Kidney (tissue), 14 donors: ENCODE results near the gene UBE2D1. TPM values are rescaled to one million over a fixed set of nuclear protein-coding genes. Genes with fewer than 3 reads are reported as not detected.

Experiments used
- DNase-seq, 5 donors: peaks; one replicate each; pipeline ENCODE4 v3.0.0-alpha.2; 2013 to 2020
- FAIRE-seq: peaks from 2 replicates; lab custom pipeline; 2012; peaks lifted over from hg19 to GRCh38; lab: Jason Lieb, UNC
- H3K27ac ChIP-seq, 2 donors: one replicate each; pipeline ENCODE4 v1.7.0; 2013; ENCODE audit warnings: low read depth in 2 of 2, low read length in 2 of 2, inconsistent platforms in 1 of 2
- H3K27me3 ChIP-seq: one replicate; pipeline ENCODE4 v1.7.1; 2013; ENCODE audit warnings: low read length, inconsistent platforms; ENCODE audit not compliant: control insufficient read depth, insufficient read depth
- H3K36me3 ChIP-seq, 3 donors: one replicate each; pipeline versions ENCODE4 v1.7.0 to v1.7.1; 2013; ENCODE audit warnings: low read length in 3 of 3, control low read depth in 1 of 3, inconsistent platforms in 1 of 3; ENCODE audit not compliant: insufficient read depth in 3 of 3, control insufficient read depth in 2 of 3
- H3K4me1 ChIP-seq, 3 donors: one replicate each; pipeline versions ENCODE4 v1.7.0 to v1.7.1; 2013; ENCODE audit warnings: low read length in 3 of 3, inconsistent platforms in 1 of 3, low read depth in 1 of 3; ENCODE audit not compliant: control insufficient read depth in 2 of 3, insufficient read depth in 2 of 3
- H3K4me3 ChIP-seq, 3 donors: one replicate each; pipeline versions ENCODE4 v1.7.0 to v1.8.1; 2013; ENCODE audit warnings: low read length in 3 of 3, control low read depth in 1 of 3, inconsistent platforms in 1 of 3
- H3K9ac ChIP-seq, 3 donors: one replicate each; pipeline versions ENCODE4 v1.7.0 to v1.7.1; 2013; ENCODE audit warnings: low read length in 3 of 3, control low read depth in 1 of 3, inconsistent platforms in 1 of 3
- H3K9me3 ChIP-seq, 3 donors: one replicate each; pipeline versions ENCODE4 v1.7.0 to v1.7.1; 2013; ENCODE audit warnings: low read length in 3 of 3, control low read depth in 1 of 3, inconsistent platforms in 1 of 3; ENCODE audit not compliant: control insufficient read depth in 2 of 3, insufficient read depth in 1 of 3
- intact Hi-C: fragments of 100-400 bp; cut with DNase I; formaldehyde crosslinking; loops from one replicate; pipeline ENCODE4 v1.11.1; 2022
- polyA plus RNA-seq: library from polyadenylated mRNA; stranded (reverse); fragments of 350-450 nt; fragmentation: Illumina TruSeq; extraction: RNeasy Lipid Tissue Mini Kit (QIAGEN cat#74804); gene quantifications from one replicate; pipeline ENCODE4 v1.2.3, GENCODE V29; 2014; ENCODE audit warnings: low read depth, low replicate concordance; ENCODE audit not compliant: insufficient read depth
- total RNA-seq: library from RNA; stranded (reverse); fragmentation: NEBNext Ultra II Directional; extraction: Animal tissue kit (Norgen Biotek cat#: 25700); gene quantifications from one replicate; pipeline ENCODE4 v1.2.1, GENCODE V29; 2021
- TF ChIP-seq, protein P1 (sequence below): IDR thresholded peaks from 3 replicates; pipeline ENCODE4 v1.5.1; 2012; ENCODE audit warnings: mild to moderate bottlenecking, moderate library complexity, borderline replicate concordance; ENCODE audit not compliant: insufficient read depth; ENCODE audit errors: extremely low read depth
- donor health status: control.
- donor health status: control.
- donor health status: control.
- donor health status: control.
- donor health status: control.
- donor health status: DM: yes; HTN: yes; CAD: no.
- donor health status: Normal renal cell carcinoma (clear cell type).

The UBE2D1 gene
- total and polyA plus RNA-seq, 2 donors from 2014 or later: 12.0 to 15.4 TPM

DNA sequence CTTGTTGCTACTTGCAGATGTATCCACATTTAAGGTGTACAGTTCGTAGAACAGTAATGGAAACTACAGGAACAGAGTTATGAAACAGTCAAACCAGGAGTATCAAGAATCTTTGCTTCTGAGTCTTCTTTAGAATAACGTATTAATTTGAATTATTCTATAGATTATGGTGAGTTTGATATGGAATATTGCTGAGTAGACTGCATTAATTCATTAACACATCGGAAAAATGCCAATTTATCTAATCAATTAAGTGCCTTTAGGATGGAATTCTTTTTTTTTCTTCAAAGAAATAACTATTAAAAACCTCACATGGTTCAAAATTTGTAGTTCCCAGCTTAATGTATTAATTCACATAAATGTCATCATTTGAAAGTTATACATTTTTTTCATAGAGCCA is 54.2 kb downstream of the UBE2D1 start:
- no peak for FAIRE-seq
- no peaks in the 10 kb centered on the region for H3K9me3 ChIP-seq
- H3K27me3 ChIP-seq: no peaks in the 10 kb centered on the region
- H3K9ac ChIP-seq: no peak overlapping the region
- no peak overlapping the region for H3K27ac ChIP-seq
- intact Hi-C loops: no loop called here
- TF ChIP-seq, protein P1, sequence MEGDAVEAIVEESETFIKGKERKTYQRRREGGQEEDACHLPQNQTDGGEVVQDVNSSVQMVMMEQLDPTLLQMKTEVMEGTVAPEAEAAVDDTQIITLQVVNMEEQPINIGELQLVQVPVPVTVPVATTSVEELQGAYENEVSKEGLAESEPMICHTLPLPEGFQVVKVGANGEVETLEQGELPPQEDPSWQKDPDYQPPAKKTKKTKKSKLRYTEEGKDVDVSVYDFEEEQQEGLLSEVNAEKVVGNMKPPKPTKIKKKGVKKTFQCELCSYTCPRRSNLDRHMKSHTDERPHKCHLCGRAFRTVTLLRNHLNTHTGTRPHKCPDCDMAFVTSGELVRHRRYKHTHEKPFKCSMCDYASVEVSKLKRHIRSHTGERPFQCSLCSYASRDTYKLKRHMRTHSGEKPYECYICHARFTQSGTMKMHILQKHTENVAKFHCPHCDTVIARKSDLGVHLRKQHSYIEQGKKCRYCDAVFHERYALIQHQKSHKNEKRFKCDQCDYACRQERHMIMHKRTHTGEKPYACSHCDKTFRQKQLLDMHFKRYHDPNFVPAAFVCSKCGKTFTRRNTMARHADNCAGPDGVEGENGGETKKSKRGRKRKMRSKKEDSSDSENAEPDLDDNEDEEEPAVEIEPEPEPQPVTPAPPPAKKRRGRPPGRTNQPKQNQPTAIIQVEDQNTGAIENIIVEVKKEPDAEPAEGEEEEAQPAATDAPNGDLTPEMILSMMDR: no peak
- no peak for DNase-seq
- peaks cover 4 to 27% (median 17%) of the 10 kb centered on the region in 3 donors for H3K36me3 ChIP-seq
- H3K4me3 ChIP-seq: no peak overlapping the region
- H3K4me1 ChIP-seq: peaks cover 0 to 7% (median 0%) of the 10 kb centered on the region in 3 donors

DNA sequence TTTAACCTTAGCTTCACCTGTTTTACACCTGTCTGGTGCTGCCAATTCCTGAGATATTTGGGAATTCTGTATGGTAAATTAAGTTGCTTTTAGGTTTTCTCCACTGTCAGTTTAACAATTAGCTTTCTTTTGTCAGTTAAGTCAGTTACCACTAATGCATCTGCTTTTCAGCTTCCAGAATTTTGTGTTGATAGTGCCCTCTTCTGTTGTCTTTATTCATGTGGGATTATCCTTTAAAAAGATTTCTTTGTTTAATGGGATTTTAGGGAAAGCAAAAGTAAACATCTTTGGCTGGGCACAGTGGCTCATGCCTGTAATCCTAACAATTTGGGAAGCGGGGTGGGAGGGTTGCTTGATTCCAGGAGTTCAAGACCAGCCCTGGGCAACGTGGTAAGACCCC is 58.5 kb downstream of the UBE2D1 start:
- intact Hi-C loops: no loop called here
- no peak for FAIRE-seq
- H3K36me3 ChIP-seq: peaks cover 9 to 46% (median 25%) of the 10 kb centered on the region in 3 donors

DNA sequence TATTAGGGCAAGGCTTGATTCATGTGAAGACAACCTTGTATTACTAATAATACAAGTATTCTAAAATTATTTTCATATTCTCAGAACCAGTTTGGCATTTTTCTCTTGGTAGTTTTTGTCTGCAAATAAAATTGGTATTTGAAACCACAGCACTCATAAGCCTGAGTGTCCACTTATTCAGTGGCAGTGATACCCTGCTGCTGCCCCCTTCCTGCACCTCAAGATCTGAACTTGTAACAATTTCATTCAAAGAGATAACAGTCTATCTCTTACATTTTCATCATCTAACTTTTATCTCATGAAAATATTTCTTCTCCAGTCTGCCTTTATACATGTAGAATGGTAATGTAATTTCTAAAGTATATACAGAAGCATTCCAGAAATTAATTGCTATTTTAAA is 59.7 kb downstream of the UBE2D1 start:
- H3K27me3 ChIP-seq: no peaks in the 10 kb centered on the region
- no peak overlapping the region for H3K4me3 ChIP-seq
- DNase-seq: no peak
- no peaks in the 10 kb centered on the region for H3K4me1 ChIP-seq
- no peaks in the 10 kb centered on the region for H3K9me3 ChIP-seq
- no peak for FAIRE-seq
- intact Hi-C loops: no loop called here
- H3K36me3 ChIP-seq: peaks cover 6 to 37% (median 19%) of the 10 kb centered on the region in 3 donors
- TF ChIP-seq, protein P1: no peak
- no peak overlapping the region for H3K9ac ChIP-seq
- no peak overlapping the region for H3K27ac ChIP-seq

More for the DNA sequence above, 58.5 kb downstream of the UBE2D1 start:
- no peaks in the 10 kb centered on the region for H3K4me1 ChIP-seq
- DNase-seq: no peak
- H3K9me3 ChIP-seq: no peaks in the 10 kb centered on the region
- no peak overlapping the region for H3K9ac ChIP-seq
- TF ChIP-seq, protein P1: no peak
- H3K4me3 ChIP-seq: no peak overlapping the region
- no peaks in the 10 kb centered on the region for H3K27me3 ChIP-seq
- no peak overlapping the region for H3K27ac ChIP-seq

DNA sequence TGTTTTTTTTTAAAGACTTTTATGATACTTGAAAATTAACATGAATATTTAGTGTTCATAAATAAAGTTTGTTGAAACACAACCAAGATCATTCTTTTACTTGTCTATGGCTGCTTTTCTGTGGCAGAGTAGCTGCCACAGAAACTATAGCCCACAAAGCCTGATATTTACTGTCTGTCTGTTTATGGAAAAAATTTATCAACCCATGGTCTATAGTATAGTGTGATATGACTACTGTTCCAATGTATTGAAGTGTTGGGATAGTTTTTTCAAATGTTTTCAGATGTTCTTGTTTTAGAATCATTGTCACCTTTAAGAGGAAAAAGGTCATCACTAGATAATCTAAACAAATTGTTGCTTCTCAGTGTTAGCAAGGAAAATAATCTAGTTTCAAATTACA is 61.3 kb downstream of the UBE2D1 start:
- TF ChIP-seq, protein P1: no peak
- FAIRE-seq (no peak), DNase-seq (no peak)

More for the DNA sequence above, 61.3 kb downstream of the UBE2D1 start:
- Histone ChIP-seq H3K27ac (no peak overlapping the region), H3K4me3 (no peak overlapping the region), H3K4me1 (no peaks in the 10 kb centered on the region), H3K9me3 (no peaks in the 10 kb centered on the region), H3K27me3 (no peaks in the 10 kb centered on the region), H3K36me3 (peaks cover 6 to 28% (median 12%) of the 10 kb centered on the region in 3 donors), H3K9ac (no peak overlapping the region)
- intact Hi-C loops: no loop called here
